Panc1 (cell line): Measurements from ENCODE around the gene SURF4. TPM values are rescaled to one million over a fixed set of nuclear protein-coding genes. Genes with fewer than 3 reads are reported as not detected.
A peak's percentile ranks its signal among the peaks of the same experiment; 100 is the strongest.
"Not testable (repeated sequence)": the region's sequence is repeated elsewhere in the genome, so short reads cannot be mapped to it uniquely, and the experiment has no call there.

Experiments
- ATAC-seq: fragments of 200-7000 bp; cut with Tn5 transposase; 2 replicates; pipeline ENCODE4 v1.9.1; 2020; ENCODE audit warnings: mild to moderate bottlenecking, moderate library complexity
- BruUV-seq: library from RNA; stranded (reverse); fragments of 400-500 nt; replicated peaks from 2 replicates; lab custom pipeline; 2021; lab: Mats Ljungman, UMichigan
- CTCF ChIA-PET: fragments of 300-600 bp; sonication (Branson Sonifier 250); formaldehyde crosslinking; loops from one replicate; lab custom pipeline; 2022; ENCODE audit warnings: antibody characterized with exemption; lab: Charles Lee
- POLR2A ChIA-PET: fragments of 300-600 bp; sonication (Branson Sonifier 250); formaldehyde crosslinking; loops from one replicate; lab custom pipeline; 2022; ENCODE audit warnings: antibody characterized with exemption; lab: Charles Lee
- DNase-seq: peaks from one replicate; pipeline ENCODE4 v3.0.0-alpha.2; 2010; ENCODE audit warnings: low read depth, low spot score
- H3K27ac ChIP-seq: 2 replicates; pipeline ENCODE4 v1.5.1; 2011; ENCODE audit warnings: mild to moderate bottlenecking, low read length, inconsistent platforms
- H3K27me3 ChIP-seq: fragments of 200-500 bp; sonication (Bioruptor generic); 2 replicates; pipeline ENCODE4 v1.6.0; 2014; ENCODE audit warnings: low read length, inconsistent platforms; ENCODE audit not compliant: control insufficient read depth, insufficient read depth
- H3K36me3 ChIP-seq: fragments of 200-500 bp; sonication (Bioruptor generic); 2 replicates; pipeline ENCODE4 v1.5.1; 2014; ENCODE audit warnings: inconsistent platforms, mild to moderate bottlenecking, low read length, moderate library complexity; ENCODE audit not compliant: control insufficient read depth, insufficient read depth
- H3K4me1 ChIP-seq: 2 replicates; pipeline ENCODE4 v1.5.1; 2011; ENCODE audit warnings: inconsistent platforms, mild to moderate bottlenecking, low read length, moderate library complexity; ENCODE audit not compliant: control insufficient read depth, insufficient read depth
- H3K4me3 ChIP-seq, 2 experiments: 2 replicates each; pipeline ENCODE4 v1.5.1; 2011 to 2012; ENCODE audit warnings: low read depth in 2 of 2, low read length in 2 of 2, mild to moderate bottlenecking in 2 of 2, inconsistent platforms in 1 of 2, moderate library complexity in 1 of 2
- H3K9me3 ChIP-seq: fragments of 200-500 bp; sonication (Bioruptor generic); 2 replicates; pipeline ENCODE4 v1.5.1; 2014; ENCODE audit warnings: low read depth, mild to moderate bottlenecking, inconsistent platforms, low read length, moderate library complexity; ENCODE audit not compliant: control insufficient read depth, insufficient read depth
- POLR2AphosphoS5 ChIP-seq: IDR thresholded peaks from 2 replicates; pipeline ENCODE4 v1.6.1; 2012; ENCODE audit warnings: mild to moderate bottlenecking, low read depth, low read length, moderate library complexity
- SIN3A ChIP-seq: IDR thresholded peaks from 2 replicates; pipeline ENCODE4 v1.6.1; 2012; ENCODE audit warnings: low read depth, mild to moderate bottlenecking, low read length, moderate library complexity, borderline replicate concordance; ENCODE audit not compliant: insufficient read depth
- TCF7L2 ChIP-seq: IDR thresholded peaks from 2 replicates; pipeline ENCODE4 v1.6.1; 2011; ENCODE audit warnings: mild to moderate bottlenecking, low read depth, low read length, inconsistent platforms
- in situ Hi-C: cut with HindIII; loops from 2 replicates; pipeline ENCODE4 v1.10.0; 2016; ENCODE audit warnings: low sequenced_read_pairs, low pct_unique_long_range_greater_than_20kb
- intact Hi-C: fragments of 100-400 bp; cut with micrococcal nuclease; formaldehyde crosslinking; loops from one replicate; pipeline ENCODE4 v1.10.0; 2022; ENCODE audit not compliant: unreplicated experiment
- total RNA-seq: library from RNA; stranded (reverse); gene quantifications from one replicate; pipeline ENCODE4 v1.2.1, GENCODE V29; 2021; ENCODE audit not compliant: unreplicated experiment
- TF ChIP-seq, protein P1 (sequence below): fragments of 450-650 bp; IDR thresholded peaks from 2 replicates; pipeline ENCODE4 v1.5.1; 2017; ENCODE audit warnings: mild to moderate bottlenecking
- TF ChIP-seq, protein P2 (sequence below), 2 experiments: IDR thresholded peaks; 2 replicates each; pipeline ENCODE4 v1.6.1; 2011 to 2012; ENCODE audit warnings: low read depth in 2 of 2, control low read depth in 1 of 2, low read length in 1 of 2, mild to moderate bottlenecking in 1 of 2, moderate library complexity in 1 of 2; ENCODE audit not compliant: insufficient read depth in 1 of 2

The SURF4 gene
- total RNA-seq, 1 experiment from 2014 or later, result 149 TPM

DNA sequence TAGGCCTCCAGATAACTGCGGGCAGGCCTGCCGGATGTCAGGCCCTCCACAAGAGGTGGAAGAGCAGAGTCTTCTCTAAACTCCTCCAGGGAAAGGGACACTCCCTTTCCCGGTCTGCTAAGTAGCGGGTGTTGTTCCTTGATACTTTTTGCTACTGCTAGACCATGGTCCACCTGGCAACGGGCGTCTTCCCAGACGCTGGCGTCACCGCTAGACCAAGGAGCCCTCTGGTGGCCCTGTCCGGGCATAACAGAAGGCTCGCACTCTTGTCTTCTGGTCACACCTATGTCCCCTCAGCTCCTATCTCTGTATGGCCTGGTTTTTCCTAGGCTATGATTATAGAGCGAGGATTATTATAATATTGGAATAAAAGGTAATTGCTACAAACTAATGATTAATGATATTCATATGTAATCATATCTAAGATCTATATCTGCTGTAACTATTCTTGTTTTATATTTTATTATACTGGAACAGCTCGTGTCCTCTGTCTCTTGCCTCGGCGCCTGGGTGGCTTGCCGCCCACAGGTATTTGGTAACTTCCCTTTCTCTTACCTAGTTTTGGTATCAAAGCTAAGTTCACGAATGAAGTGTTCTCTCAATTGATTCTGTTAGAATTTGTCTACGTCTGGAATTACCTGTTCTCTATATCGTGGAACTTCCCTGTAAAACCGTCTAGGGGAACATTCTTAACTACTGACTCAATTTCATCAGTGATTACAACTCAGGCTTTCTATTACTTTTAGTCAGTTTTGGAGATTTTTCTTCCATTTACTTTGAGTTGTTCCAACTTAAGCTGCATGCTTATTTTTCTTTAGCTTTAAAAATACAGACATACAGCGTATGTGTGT is 46.3 kb downstream of the SURF4 start:
- H3K36me3 ChIP-seq, in situ Hi-C loops, H3K9me3 ChIP-seq, H3K27me3 ChIP-seq, ATAC-seq, DNase-seq, H3K4me3 ChIP-seq, H3K27ac ChIP-seq, H3K4me1 ChIP-seq, BruUV-seq: not testable (repeated sequence)
- TF ChIP-seq, protein P1, sequence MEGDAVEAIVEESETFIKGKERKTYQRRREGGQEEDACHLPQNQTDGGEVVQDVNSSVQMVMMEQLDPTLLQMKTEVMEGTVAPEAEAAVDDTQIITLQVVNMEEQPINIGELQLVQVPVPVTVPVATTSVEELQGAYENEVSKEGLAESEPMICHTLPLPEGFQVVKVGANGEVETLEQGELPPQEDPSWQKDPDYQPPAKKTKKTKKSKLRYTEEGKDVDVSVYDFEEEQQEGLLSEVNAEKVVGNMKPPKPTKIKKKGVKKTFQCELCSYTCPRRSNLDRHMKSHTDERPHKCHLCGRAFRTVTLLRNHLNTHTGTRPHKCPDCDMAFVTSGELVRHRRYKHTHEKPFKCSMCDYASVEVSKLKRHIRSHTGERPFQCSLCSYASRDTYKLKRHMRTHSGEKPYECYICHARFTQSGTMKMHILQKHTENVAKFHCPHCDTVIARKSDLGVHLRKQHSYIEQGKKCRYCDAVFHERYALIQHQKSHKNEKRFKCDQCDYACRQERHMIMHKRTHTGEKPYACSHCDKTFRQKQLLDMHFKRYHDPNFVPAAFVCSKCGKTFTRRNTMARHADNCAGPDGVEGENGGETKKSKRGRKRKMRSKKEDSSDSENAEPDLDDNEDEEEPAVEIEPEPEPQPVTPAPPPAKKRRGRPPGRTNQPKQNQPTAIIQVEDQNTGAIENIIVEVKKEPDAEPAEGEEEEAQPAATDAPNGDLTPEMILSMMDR, result peak; percentile 78
- TF ChIP-seq POLR2AphosphoS5, result 0 out of 2 replicates have a peak, but pooled peaks have one; percentile 24
- intact Hi-C loops, result loop anchor here (2.0 kb wide), 1 partner anchor 143 kb away; no protein-coding TSS in a partner anchor
- ChIA-PET CTCF (interaction anchor here (0.6 to 2.4 kb wide), 3 partner anchors 56 to 144 kb away, joined by 4 to 17 read pairs (median 17); no protein-coding TSS in a partner anchor), POLR2A (interaction anchor here (0.6 kb wide), 1 partner anchor 149 kb away, joined by 5 read pairs; no protein-coding TSS in a partner anchor)

DNA sequence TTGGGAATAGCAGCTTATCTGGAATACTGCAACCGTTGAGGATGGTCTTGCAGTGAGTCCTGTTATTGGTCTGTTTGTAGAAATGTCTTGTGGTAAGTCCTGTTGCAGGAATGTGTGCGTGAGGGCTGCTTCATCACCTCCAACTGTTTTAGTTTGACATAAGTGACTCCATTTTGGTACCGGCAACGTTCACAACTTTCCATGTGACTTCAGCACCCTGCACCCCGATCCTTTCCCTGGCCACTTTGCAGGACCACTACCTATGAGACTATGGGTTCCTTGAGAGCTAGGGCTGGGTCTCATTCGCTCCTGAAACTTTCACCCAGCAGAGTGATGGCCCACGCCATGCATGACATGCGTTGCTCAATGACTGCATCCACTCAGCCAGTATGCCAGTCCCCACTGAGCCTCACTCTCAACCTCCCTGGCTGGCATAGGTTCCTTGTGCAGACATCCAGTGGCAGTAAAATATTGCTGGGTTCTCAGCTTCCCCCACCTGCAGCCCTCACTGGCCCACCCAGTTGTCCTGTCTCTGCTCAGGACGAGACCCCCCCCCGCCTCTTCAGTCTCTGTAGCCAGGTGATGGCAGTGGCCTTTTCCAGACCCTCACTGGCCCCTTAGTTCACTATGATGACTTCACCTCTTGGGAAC is 47.9 kb downstream of the SURF4 start:
- ChIA-PET CTCF (no interaction called here), POLR2A (no interaction called here)

DNA sequence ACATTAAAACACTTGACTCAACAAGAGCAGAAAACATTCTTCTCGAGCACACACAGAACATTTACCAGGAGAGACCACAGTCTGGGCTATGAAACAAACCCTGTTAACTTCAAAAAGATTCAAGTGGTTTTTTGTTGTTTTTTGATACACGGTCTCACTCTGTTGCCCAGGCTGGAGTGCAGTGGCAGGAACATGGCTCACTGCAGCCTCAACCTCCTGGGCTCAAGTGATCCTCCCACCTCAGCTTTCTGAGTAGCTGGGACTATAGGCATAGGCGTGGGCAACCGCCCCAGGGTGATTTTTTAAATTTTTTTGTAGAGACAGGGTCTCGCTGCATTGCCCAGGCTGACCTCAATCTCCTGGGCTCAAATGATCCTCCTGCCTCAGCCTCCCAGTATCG is 48.8 kb downstream of the SURF4 start:
- CTCF ChIA-PET, result not testable (repeated sequence)

More for the DNA sequence above, 47.9 kb downstream of the SURF4 start:
- H3K4me1 ChIP-seq, result no peaks in the 10 kb centered on the region; the same call in 1 of the 2 replicates
- ATAC-seq (no peak), DNase-seq (no peak)
- TF ChIP-seq, protein P1, result no peak
- TF ChIP-seq, protein P2, sequence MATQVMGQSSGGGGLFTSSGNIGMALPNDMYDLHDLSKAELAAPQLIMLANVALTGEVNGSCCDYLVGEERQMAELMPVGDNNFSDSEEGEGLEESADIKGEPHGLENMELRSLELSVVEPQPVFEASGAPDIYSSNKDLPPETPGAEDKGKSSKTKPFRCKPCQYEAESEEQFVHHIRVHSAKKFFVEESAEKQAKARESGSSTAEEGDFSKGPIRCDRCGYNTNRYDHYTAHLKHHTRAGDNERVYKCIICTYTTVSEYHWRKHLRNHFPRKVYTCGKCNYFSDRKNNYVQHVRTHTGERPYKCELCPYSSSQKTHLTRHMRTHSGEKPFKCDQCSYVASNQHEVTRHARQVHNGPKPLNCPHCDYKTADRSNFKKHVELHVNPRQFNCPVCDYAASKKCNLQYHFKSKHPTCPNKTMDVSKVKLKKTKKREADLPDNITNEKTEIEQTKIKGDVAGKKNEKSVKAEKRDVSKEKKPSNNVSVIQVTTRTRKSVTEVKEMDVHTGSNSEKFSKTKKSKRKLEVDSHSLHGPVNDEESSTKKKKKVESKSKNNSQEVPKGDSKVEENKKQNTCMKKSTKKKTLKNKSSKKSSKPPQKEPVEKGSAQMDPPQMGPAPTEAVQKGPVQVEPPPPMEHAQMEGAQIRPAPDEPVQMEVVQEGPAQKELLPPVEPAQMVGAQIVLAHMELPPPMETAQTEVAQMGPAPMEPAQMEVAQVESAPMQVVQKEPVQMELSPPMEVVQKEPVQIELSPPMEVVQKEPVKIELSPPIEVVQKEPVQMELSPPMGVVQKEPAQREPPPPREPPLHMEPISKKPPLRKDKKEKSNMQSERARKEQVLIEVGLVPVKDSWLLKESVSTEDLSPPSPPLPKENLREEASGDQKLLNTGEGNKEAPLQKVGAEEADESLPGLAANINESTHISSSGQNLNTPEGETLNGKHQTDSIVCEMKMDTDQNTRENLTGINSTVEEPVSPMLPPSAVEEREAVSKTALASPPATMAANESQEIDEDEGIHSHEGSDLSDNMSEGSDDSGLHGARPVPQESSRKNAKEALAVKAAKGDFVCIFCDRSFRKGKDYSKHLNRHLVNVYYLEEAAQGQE (IDR thresholded peaks at IDR 0.05; ENCODE audit: insufficient read depth in 1 of 2, low read depth in 2 of 2, low read length in 1 of 2), result no peak
- TF ChIP-seq SIN3A (no peak), TCF7L2 (no peak), POLR2AphosphoS5 (no peak)
- in situ Hi-C loops, result no loop called here
- H3K9me3 ChIP-seq, result no peaks in the 10 kb centered on the region
- BruUV-seq, result no TSS peak
- intact Hi-C loops, result loop anchor here (2.0 kb wide), 1 partner anchor 141 kb away; no protein-coding TSS in a partner anchor
- no peaks in the 10 kb centered on the region for H3K27me3 ChIP-seq
- no peak overlapping the region for H3K27ac ChIP-seq
- H3K36me3 ChIP-seq, result no peaks in the 10 kb centered on the region; the same call in 1 of the 2 replicates
- no peak overlapping the region for H3K4me3 ChIP-seq

More for the DNA sequence above, 48.8 kb downstream of the SURF4 start:
- H3K27ac ChIP-seq, intact Hi-C loops, H3K4me1 ChIP-seq, H3K36me3 ChIP-seq, H3K4me3 ChIP-seq, BruUV-seq, H3K27me3 ChIP-seq, ATAC-seq, in situ Hi-C loops, DNase-seq, POLR2A ChIA-PET, H3K9me3 ChIP-seq: not testable (repeated sequence)
